Measurements from ENCODE around the gene WIF1. TPM values are rescaled to one million over a fixed set of nuclear protein-coding genes. Genes with fewer than 3 reads are reported as not detected.

WIF1 gene
- total RNA-seq, 1 donor from 2014 or later = not detected

DNA sequence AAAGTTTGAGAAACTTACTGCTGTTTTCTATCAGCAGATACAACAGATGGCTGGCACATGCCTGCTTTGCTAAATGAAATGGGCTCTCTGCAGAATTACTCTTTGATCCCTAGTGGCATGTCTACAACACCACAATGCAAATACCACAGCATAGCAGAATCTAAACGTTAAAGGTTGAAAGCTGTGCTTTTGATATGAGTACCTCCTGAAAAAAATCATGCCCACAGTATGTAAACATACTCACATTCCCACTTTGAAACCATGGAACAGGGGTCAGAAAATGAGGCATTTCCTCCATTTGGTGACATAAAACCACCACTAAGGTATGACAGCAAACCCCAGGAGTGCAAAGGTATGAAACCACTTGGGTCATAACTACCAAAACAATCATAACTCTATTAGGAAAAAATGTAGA is 7.5 kb downstream of the WIF1 start:
- Histone ChIP-seq H3K27me3 (ENCODE audit: control insufficient read depth, insufficient read depth, low read length) (peaks cover 8% of the 10 kb centered on the region), H3K36me3 (ENCODE audit: control insufficient read depth, insufficient read depth, low read length) (no peaks in the 10 kb centered on the region), H3K4me3 (ENCODE audit: low read depth, low read length) (no peak overlapping the region)
- DNase-seq (ENCODE audit: low read depth) = no peak
- TF ChIP-seq, protein P1, sequence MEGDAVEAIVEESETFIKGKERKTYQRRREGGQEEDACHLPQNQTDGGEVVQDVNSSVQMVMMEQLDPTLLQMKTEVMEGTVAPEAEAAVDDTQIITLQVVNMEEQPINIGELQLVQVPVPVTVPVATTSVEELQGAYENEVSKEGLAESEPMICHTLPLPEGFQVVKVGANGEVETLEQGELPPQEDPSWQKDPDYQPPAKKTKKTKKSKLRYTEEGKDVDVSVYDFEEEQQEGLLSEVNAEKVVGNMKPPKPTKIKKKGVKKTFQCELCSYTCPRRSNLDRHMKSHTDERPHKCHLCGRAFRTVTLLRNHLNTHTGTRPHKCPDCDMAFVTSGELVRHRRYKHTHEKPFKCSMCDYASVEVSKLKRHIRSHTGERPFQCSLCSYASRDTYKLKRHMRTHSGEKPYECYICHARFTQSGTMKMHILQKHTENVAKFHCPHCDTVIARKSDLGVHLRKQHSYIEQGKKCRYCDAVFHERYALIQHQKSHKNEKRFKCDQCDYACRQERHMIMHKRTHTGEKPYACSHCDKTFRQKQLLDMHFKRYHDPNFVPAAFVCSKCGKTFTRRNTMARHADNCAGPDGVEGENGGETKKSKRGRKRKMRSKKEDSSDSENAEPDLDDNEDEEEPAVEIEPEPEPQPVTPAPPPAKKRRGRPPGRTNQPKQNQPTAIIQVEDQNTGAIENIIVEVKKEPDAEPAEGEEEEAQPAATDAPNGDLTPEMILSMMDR (IDR thresholded peaks at IDR 0.05; ENCODE audit: insufficient read depth, low read length, poor library complexity, severe bottlenecking) = no peak

DNA sequence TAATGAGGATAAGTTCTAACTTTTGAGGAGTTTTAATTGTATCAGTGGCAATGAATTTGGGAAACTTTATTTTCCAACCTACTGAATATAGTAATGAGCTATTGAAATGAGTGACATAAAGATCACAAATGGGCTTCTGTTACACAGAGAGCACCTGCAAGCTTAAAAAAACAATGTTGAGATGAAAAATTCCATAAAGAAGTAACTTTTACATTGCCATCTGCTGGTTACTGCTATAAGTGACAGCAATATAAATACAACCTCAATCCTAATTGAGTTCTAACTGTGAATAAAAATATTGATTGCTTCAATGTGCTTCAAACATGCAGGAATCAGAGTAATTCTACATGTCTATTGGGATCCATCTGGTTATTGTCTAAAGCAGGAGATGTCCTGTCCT is 14.2 kb downstream of the WIF1 start:
- TF ChIP-seq, protein P1 (IDR thresholded peaks at IDR 0.05; ENCODE audit: insufficient read depth, low read length, poor library complexity, severe bottlenecking) = peak; percentile 24
- Histone ChIP-seq H3K36me3 (ENCODE audit: control insufficient read depth, insufficient read depth, low read length) (no peaks in the 10 kb centered on the region), H3K4me3 (ENCODE audit: low read depth, low read length) (no peak overlapping the region), H3K27me3 (ENCODE audit: control insufficient read depth, insufficient read depth, low read length) (peaks cover 2% of the 10 kb centered on the region)
- no peak for DNase-seq (ENCODE audit: low read depth)

DNA sequence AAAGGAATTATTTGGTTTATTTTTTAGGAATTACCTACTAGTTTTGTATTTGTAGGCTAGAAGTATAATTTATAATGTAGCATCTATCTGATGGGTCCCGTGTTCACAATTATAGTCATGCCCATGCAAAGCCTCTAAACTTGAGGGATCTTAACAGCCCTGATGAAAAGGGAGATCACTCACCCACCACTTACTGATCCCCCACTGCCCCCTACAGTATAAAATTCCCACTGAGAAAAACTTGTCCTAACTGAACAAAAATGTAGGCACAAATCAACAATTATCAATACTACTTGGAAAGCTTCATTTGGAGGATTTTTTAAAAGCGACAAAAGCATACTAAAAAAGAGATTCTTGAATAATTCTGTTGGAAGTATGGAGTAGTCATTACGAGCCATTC is 21.0 kb downstream of the WIF1 start:
- H3K27me3 ChIP-seq (ENCODE audit: control insufficient read depth, insufficient read depth, low read length) = peaks cover 3% of the 10 kb centered on the region
- DNase-seq (ENCODE audit: low read depth) = no peak
- TF ChIP-seq, protein P1 (IDR thresholded peaks at IDR 0.05; ENCODE audit: insufficient read depth, low read length, poor library complexity, severe bottlenecking) = peak; percentile 37
- no peak overlapping the region for H3K4me3 ChIP-seq (ENCODE audit: low read depth, low read length)
- H3K36me3 ChIP-seq (ENCODE audit: control insufficient read depth, insufficient read depth, low read length) = no peaks in the 10 kb centered on the region

DNA sequence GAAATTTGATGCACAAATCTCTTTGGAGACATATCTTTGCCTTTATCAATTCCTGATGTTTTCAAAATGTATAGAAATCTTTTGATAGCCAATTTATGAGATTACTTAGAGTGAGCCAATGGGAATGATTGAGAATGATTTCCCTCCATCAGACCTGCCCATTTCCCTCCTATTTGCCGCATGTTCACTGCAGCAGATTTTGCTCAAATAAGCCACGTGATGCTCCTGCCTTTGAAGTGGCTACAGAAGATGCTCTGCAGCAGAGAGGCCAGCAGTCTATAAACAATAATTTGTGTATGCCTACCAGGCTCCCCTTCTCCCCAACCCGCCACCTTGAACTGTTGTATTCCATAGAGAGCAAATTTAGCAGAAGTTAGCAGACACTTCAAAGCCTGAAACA is 21.9 kb downstream of the WIF1 start:
- peaks cover 3% of the 10 kb centered on the region for H3K27me3 ChIP-seq (ENCODE audit: control insufficient read depth, insufficient read depth, low read length)
- no peak overlapping the region for H3K4me3 ChIP-seq (ENCODE audit: low read depth, low read length)
- TF ChIP-seq, protein P1 (IDR thresholded peaks at IDR 0.05; ENCODE audit: insufficient read depth, low read length, poor library complexity, severe bottlenecking) = no peak
- H3K36me3 ChIP-seq (ENCODE audit: control insufficient read depth, insufficient read depth, low read length) = no peaks in the 10 kb centered on the region
- DNase-seq (ENCODE audit: low read depth) = no peak

DNA sequence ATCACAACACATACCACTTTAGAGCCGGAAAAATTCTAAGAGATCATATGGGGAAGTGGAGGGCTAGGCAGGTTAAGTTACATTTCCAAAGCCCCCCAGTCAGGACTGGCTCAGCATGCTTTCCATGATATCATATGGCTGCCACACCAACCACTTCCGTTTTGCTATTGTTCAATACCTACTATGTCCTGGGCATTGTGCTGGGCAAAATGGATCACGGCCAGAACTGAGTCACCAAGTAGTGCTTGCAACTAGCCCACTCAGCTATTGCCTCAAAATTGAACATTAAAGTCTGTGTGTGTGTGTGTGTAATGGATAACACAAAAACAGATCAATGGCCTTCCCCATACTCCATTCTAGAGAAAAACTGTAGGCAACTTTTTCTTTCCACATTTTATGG is 22.7 kb downstream of the WIF1 start:
- Histone ChIP-seq H3K27me3 (ENCODE audit: control insufficient read depth, insufficient read depth, low read length) (peaks cover 6% of the 10 kb centered on the region), H3K4me3 (ENCODE audit: low read depth, low read length) (no peak overlapping the region), H3K36me3 (ENCODE audit: control insufficient read depth, insufficient read depth, low read length) (no peaks in the 10 kb centered on the region)
- TF ChIP-seq, protein P1 (IDR thresholded peaks at IDR 0.05; ENCODE audit: insufficient read depth, low read length, poor library complexity, severe bottlenecking) = no peak
- DNase-seq (ENCODE audit: low read depth) = no peak

DNA sequence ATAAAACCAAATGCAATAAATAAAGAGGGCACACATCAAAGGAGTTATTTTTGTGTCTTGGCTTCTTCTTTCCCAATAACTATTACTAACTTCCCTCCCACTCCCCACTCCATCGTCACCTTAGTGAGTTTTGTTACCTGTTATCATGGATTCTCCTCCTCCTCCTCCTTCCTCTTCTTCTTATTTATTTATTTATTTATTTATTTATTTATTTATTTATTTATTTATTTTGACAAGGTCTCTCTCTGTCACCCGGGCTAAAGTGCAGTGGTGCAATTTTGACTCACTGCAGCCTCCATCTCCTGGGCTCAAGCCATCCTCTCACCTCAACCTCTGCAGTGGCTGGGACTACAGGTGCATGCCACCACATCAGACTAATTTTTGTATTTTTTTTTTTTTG is 26.4 kb downstream of the WIF1 start:
- DNase-seq (ENCODE audit: low read depth) = no peak
- TF ChIP-seq, protein P1 (IDR thresholded peaks at IDR 0.05; ENCODE audit: insufficient read depth, low read length, poor library complexity, severe bottlenecking) = no peak
- Histone ChIP-seq H3K27me3 (ENCODE audit: control insufficient read depth, insufficient read depth, low read length) (peaks cover 14% of the 10 kb centered on the region), H3K36me3 (ENCODE audit: control insufficient read depth, insufficient read depth, low read length) (no peaks in the 10 kb centered on the region), H3K4me3 (ENCODE audit: low read depth, low read length) (no peak overlapping the region)
